Fibroblast of the aortic adventitia (primary cell): Measurements from ENCODE around the gene CORO6. TPM values are rescaled to one million over a fixed set of nuclear protein-coding genes. Genes with fewer than 3 reads are reported as not detected.

Experiments
- DNase-seq: peaks from one replicate; pipeline ENCODE4 v3.0.0-alpha.2; 2010; ENCODE audit warnings: low read depth
- H3K4me3 ChIP-seq: 2 replicates; pipeline ENCODE4 v1.5.1; 2011; ENCODE audit warnings: low read depth, mild to moderate bottlenecking, control low read depth, low read length, moderate library complexity
- CTCF ChIP-seq: IDR thresholded peaks from 2 replicates; pipeline ENCODE4 v1.5.1; 2011; ENCODE audit warnings: mild to moderate bottlenecking, low read length, control low read depth, inconsistent platforms; ENCODE audit not compliant: insufficient read depth
- small RNA-seq: library from RNA; depleted of rRNA; stranded (forward); fragments of <200 nt; gene quantifications from one replicate; pipeline ENCODE3, GENCODE V24; 2012
- total RNA-seq: library from RNA; depleted of rRNA; stranded (reverse); fragments of >200 nt; gene quantifications from 2 replicates; pipeline ENCODE4 v1.2.3, GENCODE V29; 2012; ENCODE audit warnings: low replicate concordance

The CORO6 gene
- total RNA-seq, 1 donor: 8.3 TPM

- peak; percentile 26 for DNase-seq
- peak; percentile 45 for TF ChIP-seq CTCF
- H3K4me3 ChIP-seq: peak overlapping the region; percentile 76
Measured at GRCh38 chr17:29567554-29568330, 55.0 kb downstream of the CORO6 start.

GRCh38 chr17:29567304-29567553, 55.5 kb downstream of the CORO6 start:
- no peak for DNase-seq
- H3K4me3 ChIP-seq: peak overlapping the region; percentile 76

GRCh38 chr17:29566473-29567303, 56.0 kb downstream of the CORO6 start, which contains the start of gene ABHD15:
ABHD15 (minus strand) TSS chr17:29567037; CDS start chr17:29566966, 71 bp downstream.
- no peak for TF ChIP-seq CTCF
- peak; percentile 55 for DNase-seq
- H3K4me3 ChIP-seq: peak within 1 kb of the TSS; percentile 76

More at GRCh38 chr17:29567304-29567553, 55.5 kb downstream of the CORO6 start:
- no peak for TF ChIP-seq CTCF

- no peak for DNase-seq
- TF ChIP-seq CTCF: no peak
- H3K4me3 ChIP-seq: peak overlapping the region; percentile 76
Measured at GRCh38 chr17:29565643-29566472, 56.9 kb downstream of the CORO6 start.

Small RNA genes within 50 kb of the gene (small RNA-seq; reads per million reads assigned to genes)
- not detected for gene RNU6-920P

Other genes with a start within 250 kb of the CORO6 start
- 71.8 and 78.3 TPM in 2 replicates for gene TAOK1, start 232.5 kb downstream of the CORO6 start, total RNA-seq
- gene ABHD15, start 55.9 kb downstream of the CORO6 start, total RNA-seq: 5.5 and 15.3 TPM in 2 replicates
- gene TP53I13, start 54.2 kb downstream of the CORO6 start, total RNA-seq: 24.9 and 41.8 TPM in 2 replicates
- 22.0 and 38.6 TPM in 2 replicates for gene GIT1, start 33.3 kb downstream of the CORO6 start, total RNA-seq
- 7.4 and 14.0 TPM in 2 replicates for gene ANKRD13B, start 29.8 kb downstream of the CORO6 start, total RNA-seq